RPMI8226 (cell line): ENCODE data around the gene WFDC8.
"Not testable (repeated sequence)": the region's sequence is repeated elsewhere in the genome, so short reads cannot be mapped to it uniquely, and the experiment has no call there.

Experiments used
- DNase-seq: peaks from one replicate; pipeline ENCODE4 v3.0.0-alpha.2; 2015

Gene WFDC8

DNA sequence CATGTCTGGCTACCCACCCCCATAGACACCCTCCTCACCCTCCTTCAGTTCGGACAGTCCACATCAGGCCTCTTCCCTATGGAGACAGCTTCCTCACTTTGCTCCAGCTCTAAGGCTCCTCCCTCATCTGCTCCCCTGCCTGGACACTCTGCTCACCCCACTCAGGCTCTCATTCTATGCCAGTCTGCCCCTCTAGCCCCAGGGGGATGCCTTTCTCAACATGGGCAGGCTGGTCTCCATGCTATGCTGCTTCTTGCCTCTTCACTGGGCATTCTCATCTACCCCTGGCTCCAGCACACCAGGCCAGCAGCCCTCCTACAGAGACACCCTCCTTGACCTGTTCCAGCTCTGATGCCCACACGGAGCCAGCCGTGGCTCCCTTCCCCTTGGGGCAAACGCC is at the start of gene WFDC8:
Gene WFDC8 (minus strand): TSS at position 101 of the 400 bp plus-strand sequence. CDS start 37 bp downstream, at position 64.
- DNase-seq, result no peak

DNA sequence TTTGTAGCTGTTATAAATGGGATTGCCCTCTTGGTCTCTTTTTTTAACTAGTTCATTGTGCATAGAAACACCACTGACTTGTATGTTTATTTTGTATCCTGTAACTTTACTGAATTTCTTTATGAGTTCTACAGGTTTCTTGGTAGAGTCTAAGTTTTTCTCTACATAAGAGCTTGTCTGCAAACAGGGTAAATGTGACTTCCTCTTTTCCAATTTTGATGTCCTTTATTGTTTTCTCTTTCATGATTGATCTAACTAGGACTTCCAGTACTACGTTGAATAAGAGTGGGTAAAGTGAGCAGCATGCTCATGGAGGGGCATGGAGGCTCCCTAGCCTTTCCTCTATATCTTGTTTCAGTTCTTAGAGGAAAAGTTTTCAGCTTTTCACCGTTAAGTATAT is 47.5 kb upstream of the WFDC8 start:
- DNase-seq, result no peak

DNA sequence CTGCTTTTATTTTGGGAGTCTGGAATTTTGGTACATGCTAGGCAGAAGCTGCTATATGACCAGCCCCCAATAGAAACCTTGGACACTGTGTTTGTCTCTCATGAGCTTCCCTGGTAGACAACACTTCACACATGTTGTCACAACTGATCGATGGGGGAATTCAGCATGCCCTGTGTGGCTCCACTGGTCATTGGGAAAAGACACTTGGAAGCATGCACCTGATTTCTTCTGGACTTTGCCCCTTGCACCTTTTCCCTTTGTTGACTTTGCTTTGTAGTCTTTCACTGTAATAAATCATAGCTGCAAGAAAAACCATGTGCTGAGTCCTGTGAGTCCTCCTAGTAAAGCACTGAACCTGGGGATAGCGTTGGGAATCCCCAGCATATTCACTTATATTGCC is 42.5 kb upstream of the WFDC8 start:
- no peak for DNase-seq

DNA sequence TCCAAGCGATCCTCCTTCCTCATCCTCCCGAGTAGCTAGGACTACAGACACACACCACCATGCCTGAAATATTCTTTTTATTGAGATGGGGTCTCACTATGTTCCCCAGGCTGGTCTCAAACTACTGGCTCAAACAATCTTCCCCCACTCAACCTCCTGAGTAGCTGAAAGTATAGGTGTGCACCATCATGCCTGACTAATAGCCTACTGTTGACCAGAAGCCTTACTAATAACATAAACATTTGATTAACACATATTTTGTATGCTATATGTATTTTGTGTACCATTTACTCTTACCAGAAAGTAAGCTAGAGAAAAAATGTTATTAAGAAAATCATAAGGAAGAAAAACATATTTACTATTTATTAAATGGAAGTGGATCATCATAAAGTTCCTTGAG is 38.5 kb upstream of the WFDC8 start:
- DNase-seq, result no peak

DNA sequence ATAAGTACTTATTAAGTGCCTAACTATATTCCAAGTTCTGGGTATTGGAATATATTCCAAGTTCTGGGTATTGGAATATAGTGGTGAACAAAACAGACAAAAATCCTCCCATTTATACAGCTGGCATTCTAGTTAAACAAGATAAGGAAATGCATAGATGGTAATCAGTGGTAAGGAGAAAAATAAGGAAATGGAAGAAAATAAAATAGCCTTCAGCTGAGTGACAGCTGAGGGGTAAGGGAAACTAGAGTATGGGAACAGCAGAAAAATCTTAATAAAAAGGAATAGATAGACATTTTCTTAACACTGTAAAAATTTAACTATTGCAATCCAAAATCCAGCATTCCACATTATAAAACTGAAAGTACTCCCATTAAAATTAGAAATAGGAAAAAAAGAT is 33.2 kb upstream of the WFDC8 start:
- DNase-seq, result no peak

DNA sequence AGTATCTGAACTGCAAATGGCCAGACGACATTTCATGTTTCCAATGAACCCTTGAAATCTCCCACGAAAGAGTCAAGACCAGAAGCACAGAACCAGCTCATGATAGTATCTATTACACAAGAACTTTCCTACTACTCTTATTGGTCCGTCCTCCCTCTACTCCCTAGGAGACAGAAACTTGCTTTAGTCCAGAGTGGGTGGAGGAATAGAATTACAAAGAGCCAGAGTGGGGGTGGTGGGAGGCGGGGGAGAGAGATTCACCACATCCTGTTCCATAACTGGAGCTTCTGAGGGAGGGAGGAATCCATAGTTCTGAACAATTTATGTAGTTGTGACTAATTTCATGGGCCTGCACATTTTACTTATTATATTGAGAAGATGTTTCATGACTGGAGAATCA is 32.0 kb upstream of the WFDC8 start:
- no peak for DNase-seq

DNA sequence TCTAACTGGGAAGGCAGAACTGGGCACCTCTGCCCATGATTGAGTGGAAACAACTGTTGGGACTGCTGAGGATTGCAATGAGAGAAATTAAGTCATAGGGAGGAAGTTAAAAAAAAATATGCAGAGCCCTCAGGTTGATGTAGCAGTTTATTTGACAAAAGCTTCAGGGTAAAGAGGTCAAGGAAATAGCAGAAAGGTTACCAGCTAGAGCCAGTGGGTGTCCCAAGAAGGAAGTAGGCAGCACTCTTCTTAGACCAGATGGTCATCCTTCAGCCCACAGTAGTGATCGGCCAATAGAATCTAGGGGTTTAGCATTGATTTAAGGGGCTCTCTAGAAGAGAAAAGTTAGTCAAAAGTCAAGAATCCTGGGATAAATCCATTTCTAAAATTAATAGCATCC is 28.7 kb upstream of the WFDC8 start:
- no peak for DNase-seq

DNA sequence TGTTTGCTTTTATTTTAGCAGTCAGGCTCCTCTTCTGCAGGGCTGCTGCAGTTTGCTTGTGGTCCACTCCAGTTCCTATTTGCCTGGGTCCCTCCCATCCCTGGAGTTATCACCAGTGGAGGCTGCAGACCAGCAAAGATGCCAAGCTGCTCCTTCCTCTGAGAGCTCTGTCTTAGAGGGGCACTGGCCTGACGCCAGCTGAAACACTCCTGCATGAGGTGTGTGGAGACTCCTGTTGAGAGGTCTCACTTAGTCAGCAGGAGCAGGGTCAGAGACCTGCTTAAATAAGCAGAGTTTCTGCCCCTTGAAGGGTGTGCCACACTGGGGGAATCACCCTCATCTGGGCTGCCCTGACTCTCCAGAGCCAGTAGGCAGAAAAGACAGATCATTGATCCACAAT is 16.2 kb upstream of the WFDC8 start:
- DNase-seq, result no peak

DNA sequence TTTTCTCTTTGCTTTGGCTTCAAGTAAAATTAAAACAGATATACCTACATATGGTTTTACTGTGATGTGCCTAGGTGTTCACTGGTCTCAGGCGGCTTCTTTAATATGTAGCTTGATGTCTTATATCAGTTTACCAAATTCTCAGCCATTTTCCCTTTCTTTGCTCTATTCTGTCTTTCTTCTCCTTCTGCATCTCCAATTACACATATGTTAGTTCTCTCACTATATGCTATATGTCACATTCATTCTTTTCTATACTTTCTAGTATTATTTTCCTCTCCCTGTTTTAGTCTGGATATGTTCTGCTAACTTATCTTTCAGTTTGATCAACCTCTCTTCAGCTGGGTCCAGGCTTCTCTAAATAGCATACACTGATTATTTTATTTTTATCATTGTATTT is 14.4 kb upstream of the WFDC8 start:
- DNase-seq, result no peak

DNA sequence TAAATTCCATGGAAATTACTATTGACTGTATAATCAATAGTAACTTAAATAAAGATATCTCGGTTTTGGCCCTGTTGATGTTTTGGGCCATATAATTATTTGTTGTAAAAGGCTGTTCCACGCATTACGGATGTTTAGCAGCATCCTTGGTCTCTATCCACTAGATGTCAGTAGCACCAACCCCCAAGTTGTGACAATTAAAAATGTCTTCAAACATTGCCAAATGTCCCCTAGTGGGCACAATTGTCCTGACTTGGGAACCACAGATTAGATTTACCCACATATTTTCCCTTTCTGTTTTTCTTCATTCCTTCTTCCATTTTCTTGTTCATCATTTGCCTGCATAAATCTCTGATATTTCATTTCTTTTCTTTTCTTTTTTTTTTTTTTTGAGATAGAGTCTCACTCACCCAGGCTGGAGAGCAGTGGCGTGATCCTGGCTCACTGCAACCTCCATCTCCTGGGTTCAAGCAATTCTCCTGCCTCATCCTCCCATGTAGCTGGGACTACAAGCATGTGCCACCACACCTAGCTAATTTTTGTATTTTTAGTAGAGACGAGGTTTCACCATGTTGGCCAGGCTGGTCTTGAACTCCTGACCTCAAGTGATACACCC is 13.6 kb upstream of the WFDC8 start:
- peak; percentile 76 for DNase-seq

DNA sequence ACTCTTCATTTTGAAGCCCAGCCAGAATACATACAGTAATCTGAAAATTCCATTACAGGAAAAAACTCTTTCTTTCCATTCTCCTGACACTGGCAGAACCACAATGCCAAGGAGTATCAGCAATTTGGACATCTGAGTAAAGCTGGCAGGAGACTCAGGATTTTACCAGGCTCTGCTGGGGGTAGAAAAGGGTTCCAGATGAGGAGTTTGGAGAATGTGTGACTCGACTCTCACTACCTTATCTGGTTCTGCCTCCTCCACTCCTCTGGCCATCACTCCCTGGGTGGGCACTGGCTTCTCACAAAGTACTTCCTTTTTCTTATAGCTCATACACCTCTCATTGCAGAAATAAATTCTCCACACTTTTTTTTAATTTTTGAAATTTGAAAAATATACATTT is 10.6 kb upstream of the WFDC8 start:
- DNase-seq, result no peak

DNA sequence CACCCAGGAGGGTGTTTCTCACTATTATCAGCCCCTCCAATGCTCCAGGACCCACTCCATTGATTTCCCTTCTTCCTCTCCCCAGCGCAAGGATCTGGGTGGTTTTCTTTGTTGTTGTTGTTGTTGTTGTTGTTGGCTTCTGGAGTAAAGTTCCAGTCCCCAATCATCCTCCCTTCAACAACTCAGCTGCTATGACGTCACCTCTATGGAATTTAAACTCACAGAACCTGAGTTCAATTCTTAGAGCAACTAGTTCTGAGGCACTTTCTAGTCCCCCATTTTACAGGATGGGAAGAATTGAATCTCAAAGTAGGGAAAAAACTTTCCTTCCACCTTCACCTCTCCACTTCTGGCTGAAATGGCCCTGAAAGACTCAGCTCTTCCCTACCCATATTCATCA is 9.7 kb upstream of the WFDC8 start:
- no peak for DNase-seq

DNA sequence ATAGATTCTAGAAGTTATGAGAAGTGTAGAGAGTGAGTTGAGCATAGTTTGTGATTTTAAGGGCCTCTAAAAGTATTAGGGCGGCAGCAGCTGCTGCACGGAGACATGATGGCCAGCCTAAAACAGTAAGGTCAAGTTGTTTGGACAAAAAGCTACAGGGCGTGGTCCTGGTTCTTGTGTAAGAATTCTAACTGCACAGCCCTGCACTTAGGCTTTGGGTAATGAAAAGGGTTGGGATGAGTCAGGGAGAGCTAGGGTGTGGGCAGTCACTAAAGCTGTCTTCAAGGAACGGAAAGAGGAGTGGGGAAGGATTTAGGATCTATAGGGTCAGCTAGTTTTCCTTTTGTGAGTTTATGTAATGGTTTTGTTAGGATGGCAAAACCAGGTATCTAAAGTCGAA is 6.9 kb upstream of the WFDC8 start:
- DNase-seq, result not testable (repeated sequence)

DNA sequence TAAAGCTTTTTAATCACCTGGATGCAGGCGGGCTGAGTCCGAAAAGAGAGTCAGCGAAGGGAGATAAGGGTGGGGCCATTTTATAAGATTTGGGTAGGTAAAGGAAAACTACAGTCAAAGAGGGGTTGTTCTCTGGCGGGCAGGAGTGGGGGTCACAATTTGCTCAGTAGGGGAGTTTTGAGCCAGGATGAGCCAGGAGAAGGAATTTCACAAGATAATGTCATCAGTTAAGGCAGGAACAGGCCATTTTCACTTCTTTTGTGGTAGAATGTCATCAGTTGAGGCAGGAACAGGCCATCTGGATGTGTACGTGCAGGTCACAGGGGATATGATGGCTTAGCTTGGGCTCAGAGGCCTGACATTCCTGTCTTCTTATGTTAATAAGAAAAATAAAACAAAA is 5.2 kb upstream of the WFDC8 start:
- not testable (repeated sequence) for DNase-seq

DNA sequence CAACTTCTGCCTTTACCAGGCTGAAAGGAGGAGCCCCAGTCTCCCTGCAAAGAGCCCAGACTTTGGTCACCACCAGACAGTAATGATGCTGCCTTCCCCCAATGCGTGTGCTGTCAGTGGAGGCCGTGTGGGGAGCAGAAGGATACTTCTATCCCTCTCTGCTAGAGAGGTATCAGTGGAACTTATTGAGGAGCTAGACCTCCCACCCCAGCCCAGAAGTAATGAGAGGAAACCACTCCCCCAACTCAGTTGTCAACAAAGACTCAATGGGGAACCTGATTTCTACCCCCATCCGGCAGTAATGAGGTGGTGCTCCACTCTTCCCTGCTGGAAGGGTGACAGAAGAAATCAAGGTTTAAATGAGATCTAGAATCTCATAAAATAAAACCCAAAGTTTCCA is 4.4 kb upstream of the WFDC8 start:
- DNase-seq, result no peak

DNA sequence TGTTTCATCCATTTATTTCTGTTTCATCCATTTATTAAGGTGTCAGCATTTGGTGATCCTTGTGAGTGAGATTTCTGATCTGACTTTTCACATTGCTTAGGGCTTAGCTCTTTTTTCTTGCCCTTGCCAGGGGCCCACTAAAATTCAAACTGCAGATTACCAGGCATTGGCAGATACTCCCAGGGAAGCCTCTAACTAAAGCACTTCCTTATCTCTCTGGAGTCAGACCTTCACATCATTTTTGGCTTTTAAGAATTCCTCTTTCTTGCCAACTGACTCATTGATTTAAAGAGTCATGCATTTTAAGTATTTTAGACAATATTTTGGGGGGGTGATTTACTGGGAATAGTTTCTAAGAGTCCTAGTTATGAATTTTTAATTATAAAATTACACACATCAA is 2.6 kb upstream of the WFDC8 start:
- no peak for DNase-seq

DNA sequence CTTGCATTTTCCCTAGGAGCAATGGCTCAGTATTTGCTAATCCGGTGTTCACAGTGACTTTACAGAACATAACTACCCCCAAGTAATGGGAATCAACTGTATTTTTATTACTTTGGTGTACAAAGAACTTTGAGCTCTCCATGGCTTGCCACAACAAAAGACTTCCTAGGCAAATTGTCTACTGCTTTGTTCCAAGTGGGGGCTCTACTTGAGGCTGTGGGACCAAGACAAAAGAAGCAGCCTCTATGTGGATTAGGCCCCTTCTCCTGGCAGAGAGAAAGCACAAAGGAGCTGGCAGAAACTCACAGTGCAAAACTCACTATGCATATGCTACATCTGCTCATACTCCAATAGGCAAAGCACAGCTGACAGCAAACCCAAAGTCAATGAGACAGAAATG is 853 bp downstream of the WFDC8 start:
- no peak for DNase-seq

DNA sequence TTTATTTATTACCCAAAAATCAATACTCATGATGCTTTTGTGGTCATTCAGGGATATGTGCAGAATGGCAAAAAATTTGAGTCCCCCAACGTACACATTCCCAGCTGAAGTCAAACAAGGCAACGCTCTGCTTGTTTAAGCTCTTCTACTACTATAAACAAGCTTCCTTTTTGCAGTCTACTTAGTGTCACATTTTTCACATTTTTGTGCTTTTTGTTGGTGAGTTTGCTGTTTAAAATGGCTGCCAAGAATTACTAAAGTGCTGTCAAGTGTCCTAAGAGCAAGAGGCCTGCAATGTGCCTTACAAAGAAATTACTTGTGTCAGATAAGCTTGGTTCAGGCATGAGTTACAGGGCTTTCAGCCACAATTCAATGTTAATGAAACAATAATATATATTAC is 2.1 kb downstream of the WFDC8 start:
- DNase-seq, result no peak

DNA sequence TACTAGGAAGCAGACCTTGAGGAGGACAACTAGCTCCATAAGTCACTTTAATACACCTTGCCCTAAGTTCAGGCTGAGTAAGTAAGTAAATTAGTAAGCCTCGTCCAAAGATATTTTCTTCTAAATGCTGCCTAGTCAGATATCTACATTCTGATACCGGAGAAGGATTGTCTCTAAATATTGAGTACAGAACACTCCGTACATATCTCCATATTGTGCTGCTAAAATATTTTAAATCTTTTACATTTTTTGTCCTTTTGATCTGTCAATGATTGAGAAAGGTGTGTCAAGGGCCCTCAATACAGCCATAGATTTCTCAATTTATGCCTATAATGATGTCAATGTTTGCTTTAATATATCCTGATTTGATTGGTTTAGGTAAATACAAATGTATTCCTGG is 3.2 kb downstream of the WFDC8 start:
- DNase-seq, result no peak

DNA sequence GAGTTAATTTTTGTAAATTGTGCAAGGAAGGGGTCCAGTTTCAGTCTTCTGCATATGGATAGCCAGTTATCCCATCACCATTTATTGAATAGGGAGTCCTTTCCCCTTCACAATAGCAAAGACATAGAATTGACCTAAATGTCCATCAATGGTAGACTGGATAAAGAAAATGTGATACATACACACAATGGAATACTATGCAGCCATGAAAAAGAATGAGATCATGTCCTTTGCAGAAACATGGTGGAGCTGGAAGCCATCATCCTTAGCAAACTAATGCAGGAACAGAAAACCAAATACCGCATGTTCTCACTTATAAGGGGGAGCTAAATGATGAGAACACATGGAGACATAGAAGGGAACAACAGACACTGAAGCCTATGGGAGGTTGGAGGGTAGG is 9.4 kb downstream of the WFDC8 start:
- not testable (repeated sequence) for DNase-seq

DNA sequence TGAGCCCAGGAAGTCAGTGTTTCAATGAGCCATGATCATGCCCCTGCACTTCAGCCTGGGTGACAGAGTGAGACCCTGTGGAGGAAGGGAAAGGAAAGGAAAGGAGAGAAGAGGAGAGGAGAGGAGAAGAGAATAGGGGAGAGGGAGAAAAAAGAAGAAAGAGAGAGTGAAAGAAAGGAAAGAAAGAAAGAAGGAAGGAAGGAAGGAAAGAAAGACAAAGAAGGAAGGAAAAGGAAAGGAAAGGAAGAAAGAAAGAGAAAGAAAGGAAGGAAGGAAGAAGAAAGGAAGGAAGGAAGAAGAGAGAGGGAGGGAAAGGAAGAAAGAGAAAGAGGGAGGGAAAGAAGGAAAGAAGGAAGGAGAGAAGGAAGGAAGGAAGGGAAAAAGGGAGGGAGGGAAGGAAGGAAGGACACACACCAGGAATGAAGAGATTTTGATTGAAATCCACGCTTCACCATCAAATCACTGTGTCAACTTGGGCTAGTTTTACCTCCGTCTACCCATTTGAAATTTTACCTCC is 14.3 kb downstream of the WFDC8 start:
- no peak for DNase-seq

DNA sequence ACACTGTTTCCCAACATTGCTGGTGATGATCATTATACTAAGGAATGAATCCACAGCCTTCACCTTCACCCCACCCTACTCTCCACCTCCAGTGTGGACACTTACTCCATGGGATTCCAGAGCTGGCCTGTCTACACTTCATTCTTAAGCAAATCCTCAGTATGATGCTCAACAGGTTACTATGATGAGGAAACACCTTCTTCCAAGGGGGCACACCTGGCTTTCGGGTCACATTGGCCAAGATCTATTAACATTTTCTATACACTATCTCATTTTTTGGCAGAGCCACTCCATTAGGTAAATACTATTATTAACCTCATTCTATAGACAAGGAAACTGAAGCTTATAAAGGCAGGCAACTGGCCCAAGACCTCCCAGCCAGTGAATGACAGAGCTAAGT is 23.9 kb downstream of the WFDC8 start:
- DNase-seq, result no peak

DNA sequence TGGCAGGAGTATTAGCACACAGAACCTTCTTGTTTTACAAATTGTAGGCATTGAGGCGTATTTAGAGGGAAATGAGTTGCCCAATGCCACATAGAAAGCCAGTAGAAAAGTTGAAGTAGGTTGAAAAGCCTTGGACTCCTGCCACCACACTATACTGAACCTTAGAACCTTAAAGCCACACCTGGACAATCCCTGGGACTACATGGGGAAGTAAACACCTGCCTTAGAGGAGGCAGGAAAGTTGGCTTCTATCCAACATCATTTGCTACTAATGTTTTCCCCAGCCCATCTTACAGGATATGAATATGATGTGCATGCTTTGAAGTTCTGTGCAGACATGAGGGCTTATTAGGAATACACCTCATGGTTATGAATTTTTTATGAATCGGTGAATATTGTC is 26.6 kb downstream of the WFDC8 start:
- DNase-seq, result no peak

DNA sequence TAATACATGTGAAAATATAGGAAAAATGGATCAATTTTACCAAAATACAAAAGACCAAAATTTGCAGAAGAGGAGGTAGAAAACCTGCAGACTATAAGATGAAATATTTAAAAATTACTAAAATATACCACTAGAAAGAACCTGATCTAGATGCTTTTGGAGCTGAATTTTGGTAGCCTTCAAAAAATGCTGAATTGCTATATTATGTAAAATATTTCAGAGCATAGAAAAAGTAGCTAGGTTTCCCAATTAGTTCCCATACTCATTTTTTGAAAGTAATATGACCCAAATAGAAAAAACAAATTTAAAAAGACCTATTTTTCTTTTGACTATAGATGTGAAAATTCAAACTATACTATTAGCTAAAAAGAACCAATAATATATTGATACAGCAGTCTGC is 28.3 kb downstream of the WFDC8 start:
- DNase-seq, result no peak

DNA sequence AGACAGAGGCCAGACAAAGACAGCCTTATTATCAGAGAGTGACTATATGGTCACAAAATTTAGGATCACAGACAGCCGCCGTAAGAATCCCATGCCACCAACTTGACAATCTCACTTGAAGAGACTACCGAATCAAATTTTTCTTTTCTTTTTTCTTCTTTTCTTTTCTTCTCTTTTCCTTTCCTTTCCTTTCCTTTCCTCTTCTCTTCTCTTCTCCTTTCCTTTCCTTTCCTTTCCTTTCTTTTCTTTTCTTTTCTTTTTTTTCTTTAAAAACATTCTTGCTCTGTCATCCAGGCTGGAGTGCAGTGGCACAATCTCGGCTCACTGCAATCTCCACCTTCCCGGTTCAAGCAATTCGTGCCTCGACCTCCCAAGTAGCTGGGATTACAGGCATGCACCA is 30.7 kb downstream of the WFDC8 start:
- DNase-seq, result no peak
